Measurements from ENCODE around the gene SWSAP1. TPM values are rescaled to one million over a fixed set of nuclear protein-coding genes. Genes with fewer than 3 reads are reported as not detected.
A peak's percentile ranks its signal among the peaks of the same experiment; 100 is the strongest.

Gene SWSAP1
- total RNA-seq, 1 donor from 2014 or later = 3.5 TPM

- Mint-ChIP-seq H3K36me3 (ENCODE audit: low read depth) (no peaks in the 10 kb centered on the region), H3K4me3 (peak overlapping the region; percentile 38), H3K9me3 (no peaks in the 10 kb centered on the region), H3K27ac (ENCODE audit: unreplicated experiment) (no peak overlapping the region), H3K27me3 (ENCODE audit: low read depth) (peaks cover 77% of the 10 kb centered on the region), H3K4me1 (peaks cover 14% of the 10 kb centered on the region)
- DNase-seq (ENCODE audit: low read depth, low spot score) = peak; percentile 29
- no peak for TF ChIP-seq CTCF (conservative IDR thresholded peaks at IDR 0.05)
These were observed 47.1 kb downstream of the SWSAP1 start for GRCh38 chr19:11421371-11422098.

GRCh38 chr19:11422163-11423065 is 47.9 kb downstream of the SWSAP1 start:
- Mint-ChIP-seq H3K9me3 (no peaks in the 10 kb centered on the region), H3K4me1 (peaks cover 14% of the 10 kb centered on the region), H3K27ac (ENCODE audit: unreplicated experiment) (no peak overlapping the region), H3K36me3 (ENCODE audit: low read depth) (no peaks in the 10 kb centered on the region), H3K27me3 (ENCODE audit: low read depth) (peaks cover 68% of the 10 kb centered on the region), H3K4me3 (no peak overlapping the region)
- TF ChIP-seq CTCF (conservative IDR thresholded peaks at IDR 0.05) = no peak
- DNase-seq (ENCODE audit: low read depth, low spot score) = peak; percentile 26

- Mint-ChIP-seq H3K27me3 (ENCODE audit: low read depth) (peaks cover 60% of the 10 kb centered on the region), H3K9me3 (no peaks in the 10 kb centered on the region), H3K36me3 (ENCODE audit: low read depth) (no peaks in the 10 kb centered on the region), H3K4me1 (peaks cover 14% of the 10 kb centered on the region), H3K27ac (ENCODE audit: unreplicated experiment) (no peak overlapping the region), H3K4me3 (no peak overlapping the region)
- no peak for DNase-seq (ENCODE audit: low read depth, low spot score)
- no peak for TF ChIP-seq CTCF (conservative IDR thresholded peaks at IDR 0.05)
These were observed 48.8 kb downstream of the SWSAP1 start for GRCh38 chr19:11423164-11423790.

GRCh38 chr19:11423791-11424181 is 49.3 kb downstream of the SWSAP1 start:
- Mint-ChIP-seq H3K4me1 (peaks cover 14% of the 10 kb centered on the region), H3K9me3 (no peaks in the 10 kb centered on the region), H3K27me3 (ENCODE audit: low read depth) (peaks cover 54% of the 10 kb centered on the region), H3K4me3 (no peak overlapping the region), H3K36me3 (ENCODE audit: low read depth) (no peaks in the 10 kb centered on the region), H3K27ac (ENCODE audit: unreplicated experiment) (no peak overlapping the region)
- DNase-seq (ENCODE audit: low read depth, low spot score) = no peak
- TF ChIP-seq CTCF (conservative IDR thresholded peaks at IDR 0.05) = no peak

Other genes with a start within 250 kb of the SWSAP1 start
- 67.0 and 71.3 TPM in 2 replicates for gene SPC24, start 218.9 kb upstream of the SWSAP1 start, total RNA-seq
- 32.1 and 34.2 TPM in 2 replicates for gene KANK2, start 177.1 kb upstream of the SWSAP1 start, total RNA-seq
- gene ANGPTL8, start 135.0 kb upstream of the SWSAP1 start, total RNA-seq = not detected in 2 replicates
- 34.7 and 40.6 TPM in 2 replicates for gene DOCK6, start 112.1 kb upstream of the SWSAP1 start, total RNA-seq
- gene TSPAN16, start 78.5 kb upstream of the SWSAP1 start, total RNA-seq = not detected in 2 replicates
- gene RAB3D, start 35.0 kb upstream of the SWSAP1 start, total RNA-seq = 15.1 and 15.4 TPM in 2 replicates
- 34.8 and 36.1 TPM in 2 replicates for gene TMEM205, start 28.4 kb upstream of the SWSAP1 start, total RNA-seq
- 7.0 and 10.3 TPM in 2 replicates for gene CCDC159, start 28.1 kb upstream of the SWSAP1 start, total RNA-seq
- 10.3 and 12.3 TPM in 2 replicates for gene PLPPR2, start 19.2 kb upstream of the SWSAP1 start, total RNA-seq
- gene EPOR, start 9.6 kb downstream of the SWSAP1 start, total RNA-seq = 3.5 and 4.5 TPM in 2 replicates
- 0.30 and 0.55 TPM in 2 replicates for gene RGL3, start 44.6 kb downstream of the SWSAP1 start, total RNA-seq
- gene ODAD3, start 60.5 kb downstream of the SWSAP1 start, total RNA-seq = 2.2 and 3.1 TPM in 2 replicates
- gene PRKCSH, start 61.0 kb downstream of the SWSAP1 start, total RNA-seq = 388 and 391 TPM in 2 replicates
- 39.7 and 42.8 TPM in 2 replicates for gene ELAVL3, start 106.4 kb downstream of the SWSAP1 start, total RNA-seq
- gene ZNF653, start 131.2 kb downstream of the SWSAP1 start, total RNA-seq = 17.9 and 19.0 TPM in 2 replicates
- gene ECSIT, start 154.5 kb downstream of the SWSAP1 start, total RNA-seq = 46.0 and 49.4 TPM in 2 replicates
- 1.6 and 1.8 TPM in 2 replicates for gene CNN1, start 164.2 kb downstream of the SWSAP1 start, total RNA-seq
- 69.8 and 70.0 TPM in 2 replicates for gene ELOF1, start 184.6 kb downstream of the SWSAP1 start, total RNA-seq
- 1.2 and 2.5 TPM in 2 replicates for gene ACP5, start 203.0 kb downstream of the SWSAP1 start, total RNA-seq
- 22.2 and 26.9 TPM in 2 replicates for gene ZNF627, start 222.8 kb downstream of the SWSAP1 start, total RNA-seq